EH (cell line): ENCODE data around the gene HHLA2.
A peak's percentile ranks its signal among the peaks of the same experiment; 100 is the strongest.

Source experiments
- DNase-seq: peaks from one replicate; pipeline ENCODE4 v3.0.0-alpha.2; 2015; ENCODE audit warnings: low read depth

The HHLA2 gene

DNA sequence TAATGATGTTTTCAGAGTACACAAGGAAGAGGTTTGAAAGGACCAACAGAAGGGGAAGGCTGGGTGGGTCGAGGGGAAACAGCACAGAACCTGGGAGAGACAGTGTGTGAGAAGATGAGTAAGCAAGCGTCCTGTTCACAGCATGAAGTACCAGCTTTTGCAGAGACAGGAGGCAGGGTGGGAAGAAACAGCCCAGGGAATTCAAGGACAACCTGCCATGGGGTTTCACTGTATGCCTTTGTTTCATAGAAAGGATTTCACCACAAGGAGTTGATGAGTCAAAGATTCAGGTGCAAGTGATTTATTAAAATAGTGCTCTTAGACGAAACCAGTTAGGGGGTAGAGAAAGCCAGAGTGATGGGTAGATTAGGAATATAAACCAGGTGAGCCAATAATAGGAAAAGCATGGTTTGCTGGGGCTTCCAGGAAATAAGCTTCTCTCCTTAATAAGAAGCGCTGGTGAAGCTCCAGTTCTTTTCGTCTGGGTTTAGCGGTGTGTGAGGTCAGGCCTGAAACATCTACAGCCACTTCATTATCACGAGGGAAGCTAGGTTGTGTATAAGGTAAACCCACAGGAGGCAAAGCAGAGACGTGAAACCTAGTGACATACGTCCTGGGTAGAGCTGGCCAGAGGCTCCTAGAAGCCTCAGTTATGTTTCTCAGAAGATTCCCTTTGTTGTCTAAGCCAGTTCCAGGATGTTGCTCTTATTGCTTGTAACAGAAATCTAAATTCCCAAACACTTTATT lies 3.9 kb downstream of the HHLA2 start:
- DNase-seq = no peak

DNA sequence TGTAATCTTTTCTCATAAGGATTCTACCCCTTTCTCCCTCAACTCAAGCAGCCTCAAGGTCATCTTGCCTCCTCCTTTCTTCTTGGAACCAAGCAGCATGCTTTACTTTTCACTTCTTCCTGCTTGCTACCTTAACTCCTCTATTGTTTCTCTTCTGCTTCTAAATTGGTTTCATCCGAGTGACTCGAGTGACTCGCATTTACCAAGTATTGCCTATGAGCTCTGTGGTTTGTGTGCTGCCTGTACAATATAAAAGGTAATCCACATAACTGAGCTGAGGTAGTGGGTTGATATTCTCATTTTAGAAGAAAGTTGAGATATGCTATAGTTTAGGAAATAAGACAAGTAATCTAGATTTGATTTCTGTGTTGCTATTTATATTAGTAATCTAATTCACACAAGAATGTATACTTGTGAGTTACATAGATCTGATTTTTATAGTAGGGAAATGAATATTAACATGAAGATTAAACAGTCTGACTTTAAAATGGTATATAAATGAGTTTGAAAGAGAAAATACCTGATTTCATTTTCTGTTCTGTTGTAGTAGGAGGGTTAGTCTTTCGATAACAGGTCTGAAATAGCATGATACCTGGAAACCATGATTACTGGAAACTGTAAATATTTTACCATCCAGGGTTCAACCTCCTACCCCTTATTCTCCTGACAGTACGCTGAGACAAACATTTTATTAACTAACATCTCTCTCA lies 5.5 kb downstream of the HHLA2 start:
- DNase-seq = no peak

DNA sequence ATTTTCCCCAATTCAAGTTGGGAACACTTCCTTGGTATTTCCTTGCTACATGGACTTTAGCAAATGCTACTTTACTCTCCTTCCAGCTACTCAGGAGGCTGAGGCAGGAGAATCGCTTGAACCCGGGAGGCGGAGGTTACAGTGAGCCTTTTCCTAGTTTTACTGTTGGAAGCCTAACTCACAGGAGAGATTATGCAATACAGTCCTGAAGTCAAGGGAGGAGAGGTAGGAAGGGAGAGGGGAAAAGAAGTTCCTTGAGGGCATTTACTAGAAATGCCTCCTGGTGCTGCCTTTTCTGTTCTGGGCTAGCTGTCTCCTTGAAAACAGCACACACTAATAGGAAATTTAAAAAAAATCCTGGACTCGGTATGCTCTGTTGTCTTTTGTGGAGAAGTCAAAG lies 6.2 kb downstream of the HHLA2 start:
- DNase-seq = no peak

DNA sequence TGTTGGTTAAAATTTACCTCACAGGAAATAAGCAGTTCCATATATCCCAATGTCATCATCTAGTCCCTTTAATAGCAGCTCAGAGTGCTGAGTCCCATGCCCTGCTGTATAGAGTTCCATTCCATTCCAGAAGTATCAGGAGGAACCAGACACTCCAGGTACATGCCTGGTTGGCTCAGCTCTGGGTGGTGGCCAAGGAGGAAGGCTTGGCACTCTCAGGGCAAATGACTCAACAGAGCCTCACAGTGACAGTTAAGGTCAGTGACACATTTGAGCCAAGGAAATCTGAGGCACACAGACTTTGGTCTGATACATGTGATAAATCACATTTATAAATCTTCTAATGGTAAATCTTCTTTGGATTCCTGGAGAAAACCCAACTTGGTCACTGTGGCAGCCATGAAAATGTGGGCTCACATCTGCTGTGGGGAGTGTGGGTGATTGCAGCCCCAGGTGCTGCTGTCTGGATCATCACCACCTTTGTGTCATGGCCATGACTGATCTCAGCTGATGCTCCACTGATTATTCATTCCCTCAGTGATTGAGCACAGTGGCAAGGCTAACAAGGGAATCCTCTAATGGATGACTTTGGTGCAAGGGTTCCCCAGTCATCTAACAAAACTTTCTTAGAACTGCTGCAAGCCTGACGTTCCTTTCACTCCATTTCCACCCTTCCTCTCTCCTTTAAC lies 9.3 kb downstream of the HHLA2 start:
- DNase-seq = no peak

DNA sequence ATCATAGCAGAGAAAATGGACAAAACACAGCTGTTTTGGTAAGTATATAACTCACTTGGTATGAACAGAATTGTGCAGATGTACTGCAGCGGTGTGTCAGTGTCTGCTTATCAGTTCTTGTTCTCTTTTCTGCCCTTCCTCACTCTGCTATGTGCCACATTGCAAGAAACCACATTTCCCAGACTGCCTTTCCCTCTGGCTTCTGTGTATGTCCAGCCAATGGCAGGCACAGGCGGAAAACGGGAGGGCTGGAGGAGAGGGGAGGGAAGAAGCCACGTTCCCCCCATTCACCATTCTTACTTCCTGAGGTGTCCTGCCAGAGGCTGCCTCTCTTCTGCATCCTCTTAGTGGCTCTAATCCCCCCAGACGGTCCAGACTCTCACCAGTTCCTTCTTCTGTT lies 15.4 kb downstream of the HHLA2 start:
- no peak for DNase-seq

DNA sequence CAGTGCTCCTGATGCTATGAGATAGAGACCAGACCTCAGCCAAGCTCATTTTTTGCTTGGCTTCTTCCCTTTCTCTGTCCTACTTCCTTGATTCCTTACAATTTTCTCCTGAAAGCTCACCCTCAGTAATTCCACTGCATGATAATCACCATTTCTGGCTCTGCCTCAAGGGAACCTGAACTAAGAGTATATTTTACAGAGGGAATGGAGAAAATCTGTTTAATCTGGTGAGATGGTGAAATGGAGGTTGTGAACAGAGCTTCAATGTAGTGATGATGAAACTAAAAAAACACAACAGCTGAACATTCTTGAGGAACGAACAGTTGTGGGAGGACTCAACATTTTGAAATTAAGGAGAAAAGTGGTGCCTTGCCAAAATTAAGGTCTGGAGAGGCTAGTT lies 16.3 kb downstream of the HHLA2 start:
- peak; percentile 53 for DNase-seq

DNA sequence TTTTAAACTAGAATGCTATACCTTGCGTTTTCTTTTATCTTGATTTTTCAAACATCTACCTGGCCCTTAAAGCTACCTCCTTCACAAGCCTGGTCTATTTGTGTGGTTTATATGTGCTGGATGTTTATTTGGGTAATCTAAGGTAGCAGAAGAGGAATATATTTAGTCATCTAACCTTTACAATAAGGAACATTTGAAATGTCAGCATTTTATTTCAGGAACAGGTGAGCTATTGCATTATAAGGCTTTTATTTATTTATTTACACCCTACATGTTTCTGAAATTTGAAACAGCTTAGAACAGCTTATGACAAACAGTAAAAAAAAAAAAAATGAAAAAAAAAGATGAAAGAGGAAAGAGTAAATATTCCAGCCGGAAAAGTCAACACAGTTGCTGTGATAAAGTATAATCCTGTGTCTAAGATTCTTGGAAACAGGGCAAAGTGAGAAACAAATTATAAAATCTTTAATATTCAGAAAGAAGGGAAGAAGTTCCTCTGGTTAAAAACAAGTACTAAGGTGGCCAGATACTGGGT lies 19.5 kb downstream of the HHLA2 start:
- no peak for DNase-seq

DNA sequence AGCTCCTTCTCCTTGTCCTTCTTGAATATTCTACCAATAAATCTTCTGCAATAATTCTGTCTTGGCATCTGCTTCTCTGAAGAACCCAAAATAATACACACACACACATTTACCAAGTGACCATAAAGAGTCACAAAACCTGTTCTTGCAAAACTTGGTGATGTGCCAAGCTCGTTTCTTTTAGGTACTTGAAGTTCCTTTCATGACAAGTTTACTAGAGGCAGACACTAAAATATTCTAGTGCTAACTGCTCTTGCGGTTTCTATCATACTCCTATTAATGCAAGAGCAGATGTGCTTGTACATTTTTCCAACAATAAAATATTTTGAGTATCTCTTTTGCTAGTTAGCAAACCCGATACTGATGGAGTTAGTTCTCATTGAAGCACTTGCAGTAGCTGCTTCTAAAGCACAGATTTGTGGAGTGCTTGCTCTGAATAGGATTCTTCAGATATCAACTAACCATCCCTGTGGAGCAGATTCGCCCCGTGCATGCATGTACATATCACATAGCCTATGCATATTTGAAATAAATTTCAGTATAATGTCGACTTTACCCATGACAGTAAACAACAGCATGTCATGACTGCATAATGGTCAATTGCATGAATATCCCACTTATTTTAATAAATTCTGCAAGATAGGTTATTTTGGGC lies 23.2 kb downstream of the HHLA2 start:
- no peak for DNase-seq

DNA sequence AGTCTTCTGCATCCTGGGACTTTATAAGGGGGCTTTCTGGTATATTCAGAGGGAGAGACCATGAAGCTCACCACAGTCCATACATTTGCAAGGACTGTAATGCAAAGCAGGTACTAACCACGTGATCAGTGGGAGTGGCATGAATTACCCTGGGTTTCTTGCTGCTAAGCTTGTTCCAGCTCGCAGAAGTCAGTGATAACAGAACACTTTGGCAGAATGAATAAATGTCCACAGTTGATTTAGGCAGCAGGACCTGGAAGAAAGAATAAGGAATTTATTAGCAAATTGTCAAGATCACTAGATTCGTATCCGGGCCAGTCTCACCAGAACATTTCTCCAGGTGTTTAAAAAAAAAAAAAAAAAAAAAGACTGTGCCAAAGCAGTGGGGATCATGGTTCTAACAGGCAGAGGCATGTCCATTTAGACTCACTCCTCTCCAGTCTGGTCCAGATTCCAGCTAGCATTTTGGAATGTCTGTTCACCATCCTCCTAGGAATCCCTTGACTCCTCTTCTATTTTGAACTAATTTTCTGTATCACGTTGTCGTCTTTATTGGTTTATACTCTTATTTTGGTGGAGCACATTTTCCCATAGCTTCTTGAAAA lies 24.5 kb downstream of the HHLA2 start:
- no peak for DNase-seq

DNA sequence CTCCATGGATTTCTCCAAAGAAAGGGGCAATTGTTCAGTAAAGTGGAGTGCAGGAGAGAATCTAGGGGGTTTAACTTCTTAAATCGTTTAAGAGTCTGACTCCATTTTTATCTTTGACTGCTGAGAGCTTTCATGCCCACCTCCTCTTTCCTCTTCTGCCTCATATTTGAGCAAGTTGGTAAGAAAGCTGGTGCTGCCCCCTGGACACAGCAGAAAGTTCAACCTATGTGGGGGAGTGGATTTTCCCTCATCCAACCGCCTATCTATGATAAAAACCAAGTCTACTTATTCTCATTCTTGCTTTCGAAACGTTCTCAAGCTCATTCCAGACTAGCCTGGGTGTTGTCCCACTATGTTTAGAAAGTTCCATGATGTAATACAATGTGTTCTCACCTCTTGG lies 26.0 kb downstream of the HHLA2 start:
- no peak for DNase-seq

DNA sequence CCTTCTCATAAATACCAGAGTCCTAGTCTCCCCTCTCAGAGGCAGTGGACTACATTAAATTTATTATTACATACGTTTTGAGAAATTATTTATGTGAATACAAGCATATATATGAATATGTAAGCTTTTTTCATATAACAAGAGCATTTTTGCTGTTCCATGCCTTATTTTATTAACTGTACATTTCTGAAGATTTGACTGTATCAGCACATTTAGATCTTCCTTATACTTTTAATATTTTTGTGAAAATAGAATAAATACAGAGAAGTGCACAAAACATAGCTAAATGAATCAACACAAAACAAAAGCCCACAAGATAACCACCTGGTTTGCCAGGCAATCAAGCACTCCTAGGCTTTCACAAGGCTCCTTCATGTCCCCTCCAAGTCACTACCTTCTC lies 27.8 kb downstream of the HHLA2 start:
- DNase-seq = no peak

DNA sequence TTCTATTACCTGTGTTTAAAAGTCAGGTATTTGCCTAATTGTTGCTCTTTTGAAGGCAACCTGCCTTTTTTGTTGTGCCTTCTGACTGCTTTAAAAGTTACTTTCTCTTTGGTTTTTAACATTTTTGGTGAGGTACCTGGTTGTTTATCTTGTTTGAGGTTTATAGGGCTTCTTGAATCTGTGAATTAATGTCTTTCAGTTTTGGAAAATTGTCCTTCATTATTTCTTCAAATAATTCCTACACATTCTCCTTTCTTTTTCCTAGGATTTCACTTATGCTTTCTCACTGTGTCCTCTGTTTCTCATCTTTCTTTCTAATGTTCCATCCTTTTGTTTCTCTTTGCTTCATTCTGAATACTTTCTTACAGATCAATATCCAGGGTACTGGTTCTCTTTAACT lies 30.8 kb downstream of the HHLA2 start:
- DNase-seq = no peak

DNA sequence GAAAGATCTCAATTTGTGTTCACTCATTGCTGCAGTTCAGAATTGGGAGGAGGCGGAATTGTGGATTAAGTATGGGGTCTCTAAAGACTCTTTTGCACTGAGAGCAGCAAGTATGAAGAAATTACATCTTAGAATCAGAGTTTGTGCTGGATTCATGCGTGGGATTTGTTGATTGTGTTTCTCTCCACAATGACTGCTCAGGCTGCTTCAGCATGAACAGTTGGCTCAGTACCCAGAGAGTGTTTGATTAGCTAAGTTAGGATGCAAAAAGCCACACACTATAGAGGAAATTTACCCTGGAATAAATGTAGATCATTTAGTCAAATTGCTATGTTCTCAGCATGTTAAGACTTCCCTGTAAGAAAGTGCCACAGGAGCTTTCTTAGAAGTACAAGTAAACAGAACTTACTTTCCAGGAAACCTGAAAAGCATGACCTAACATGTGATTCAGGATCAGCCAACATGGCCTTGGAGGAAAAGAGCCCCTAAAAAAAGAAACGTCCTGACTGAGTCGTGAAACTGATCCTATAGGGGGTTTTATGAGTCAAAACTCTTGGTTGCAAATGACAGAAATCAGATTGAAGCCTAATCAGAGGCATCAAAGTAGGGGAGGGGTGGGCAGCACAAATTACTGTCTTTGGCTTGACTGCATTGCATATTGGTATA lies 32.6 kb downstream of the HHLA2 start:
- no peak for DNase-seq

DNA sequence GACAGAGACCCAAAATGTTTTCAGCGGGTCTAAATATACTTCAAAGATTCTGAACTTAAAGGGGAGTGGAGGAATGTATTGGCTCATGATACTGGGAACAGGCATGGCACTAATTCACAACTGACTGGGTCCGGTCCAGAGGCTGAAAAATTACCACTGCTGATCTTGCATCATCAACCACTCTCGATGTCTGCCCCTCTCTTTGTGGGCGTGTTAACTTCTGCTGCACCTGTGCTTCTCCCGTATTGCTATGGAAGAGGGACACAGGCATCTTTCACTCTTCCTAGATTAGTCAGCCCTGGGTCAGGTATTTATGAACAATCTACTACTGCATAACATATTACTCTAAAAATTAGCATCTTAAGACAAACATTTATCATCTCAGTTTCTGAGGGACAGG lies 33.2 kb downstream of the HHLA2 start:
- no peak for DNase-seq

DNA sequence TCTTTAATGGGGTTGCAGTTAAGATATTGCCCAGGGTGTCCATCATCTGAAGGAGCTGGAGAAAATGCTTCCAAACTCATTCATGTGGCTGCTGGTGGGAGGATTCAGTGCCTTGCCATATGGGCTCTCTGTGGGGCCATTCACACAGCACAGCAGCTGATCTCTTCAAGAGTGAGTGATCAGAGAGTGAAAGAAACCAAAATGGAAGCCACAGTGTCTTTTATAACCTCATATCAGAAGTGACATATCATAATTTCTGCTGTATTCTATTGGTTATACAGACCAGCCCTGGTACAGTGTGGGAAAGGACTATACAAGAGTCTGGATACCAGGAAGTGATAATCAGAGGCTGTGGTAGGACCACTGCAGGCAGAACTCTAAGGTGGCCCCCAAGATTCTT lies 33.6 kb downstream of the HHLA2 start:
- DNase-seq = no peak

DNA sequence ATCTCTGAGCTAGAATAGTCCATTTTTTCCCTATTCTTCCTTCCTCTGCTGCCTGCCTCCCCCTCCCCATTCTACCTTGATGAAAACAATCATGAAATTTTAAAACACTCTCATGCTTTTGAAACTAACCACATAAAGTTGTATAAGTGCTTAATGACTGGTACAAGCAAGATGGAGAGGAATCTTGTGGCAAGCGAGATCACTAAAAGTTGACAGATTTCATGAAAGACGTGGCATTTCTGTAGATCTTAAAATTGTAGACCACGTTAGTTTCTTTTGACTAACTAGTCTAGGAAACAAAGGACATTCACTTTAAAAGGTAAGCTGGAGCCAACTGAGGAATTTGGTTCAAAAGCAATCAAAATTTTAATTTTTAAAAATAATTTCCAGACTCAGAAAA lies 35.4 kb downstream of the HHLA2 start:
- DNase-seq = no peak

DNA sequence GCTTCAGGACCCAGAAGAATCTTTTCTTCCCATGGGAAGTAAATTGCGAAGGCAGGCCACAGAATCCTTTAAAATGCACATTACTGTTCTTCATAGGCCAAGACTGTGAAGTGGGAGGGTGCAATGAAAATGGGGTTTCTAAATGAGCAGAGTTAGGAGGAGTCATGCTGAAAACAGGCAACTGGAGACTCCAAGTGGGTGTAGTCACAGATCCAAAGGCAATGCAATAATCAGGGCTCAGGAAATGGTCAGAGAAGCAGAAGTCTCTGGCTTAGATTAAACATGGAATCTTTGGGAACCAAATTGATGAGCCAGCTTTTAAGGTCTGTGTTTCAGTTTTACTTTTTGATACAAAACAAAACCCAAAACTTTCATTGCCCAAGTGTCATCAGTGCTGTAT lies 37.6 kb downstream of the HHLA2 start:
- DNase-seq = no peak

DNA sequence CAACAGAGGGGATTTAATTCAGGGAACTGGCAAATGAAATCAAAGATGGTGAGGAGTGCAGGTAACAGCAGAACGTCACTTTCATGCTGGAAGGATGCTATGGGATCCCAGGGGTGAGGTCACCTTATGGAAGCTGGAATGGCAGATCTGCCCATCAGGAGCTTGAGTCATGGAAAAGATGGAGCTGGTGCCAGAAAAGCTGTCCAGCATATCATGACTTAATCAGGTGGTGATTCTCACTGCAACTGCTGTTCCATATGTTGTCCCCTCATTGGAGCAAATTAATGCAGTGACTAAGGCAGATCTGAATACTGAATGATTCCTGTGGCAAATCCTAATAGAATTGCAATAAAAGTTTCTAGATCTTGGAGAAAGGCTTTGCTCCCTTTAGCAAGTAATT lies 38.4 kb downstream of the HHLA2 start:
- no peak for DNase-seq

DNA sequence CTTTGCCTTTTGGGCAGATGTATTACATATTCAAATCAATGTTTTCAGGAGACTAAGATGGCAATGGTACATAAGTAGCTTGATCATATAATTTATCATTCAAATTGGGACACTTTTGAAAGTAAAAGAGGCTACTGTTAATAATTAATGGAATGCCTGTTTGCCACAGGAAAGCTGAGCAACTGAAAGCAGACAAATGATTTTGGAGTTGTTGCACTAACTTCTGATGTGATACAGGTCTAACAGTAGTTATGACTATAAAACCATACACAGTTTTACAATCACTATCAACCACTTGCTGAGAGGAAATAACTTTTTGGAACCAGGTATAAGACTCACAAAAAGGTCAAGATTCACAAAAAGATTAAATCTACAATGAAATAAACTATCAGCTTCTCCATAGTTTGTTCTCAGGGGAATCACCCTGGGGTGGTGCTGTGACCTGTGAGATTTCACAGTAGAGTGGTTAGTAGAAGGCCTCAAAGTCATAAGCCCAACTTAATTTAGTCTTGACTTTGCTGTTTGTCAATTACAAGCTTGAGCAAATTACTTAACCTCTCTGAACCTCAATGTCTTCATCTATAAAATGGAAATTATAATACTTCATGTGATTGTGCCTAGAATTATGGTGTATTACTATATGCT lies 42.7 kb downstream of the HHLA2 start:
- no peak for DNase-seq

DNA sequence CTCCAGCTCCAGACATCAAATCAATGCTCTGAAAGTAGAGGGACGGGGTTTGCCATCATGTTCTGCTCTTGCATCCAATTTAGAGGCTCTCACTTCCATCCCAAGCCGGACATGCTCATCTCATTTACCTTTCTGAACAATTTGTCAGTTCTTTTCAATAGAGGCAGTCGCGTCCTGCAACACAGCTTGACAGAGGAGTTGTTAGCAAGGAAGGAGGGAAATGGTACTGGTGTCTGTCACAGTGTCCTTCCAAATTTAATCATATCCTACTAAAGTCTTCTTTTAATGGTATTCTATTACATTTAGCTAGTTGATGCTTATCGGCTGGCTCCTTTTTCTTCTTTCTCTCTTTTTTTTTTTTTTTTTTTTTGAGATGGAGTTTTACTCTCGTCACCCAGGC lies 45.6 kb downstream of the HHLA2 start:
- no peak for DNase-seq

DNA sequence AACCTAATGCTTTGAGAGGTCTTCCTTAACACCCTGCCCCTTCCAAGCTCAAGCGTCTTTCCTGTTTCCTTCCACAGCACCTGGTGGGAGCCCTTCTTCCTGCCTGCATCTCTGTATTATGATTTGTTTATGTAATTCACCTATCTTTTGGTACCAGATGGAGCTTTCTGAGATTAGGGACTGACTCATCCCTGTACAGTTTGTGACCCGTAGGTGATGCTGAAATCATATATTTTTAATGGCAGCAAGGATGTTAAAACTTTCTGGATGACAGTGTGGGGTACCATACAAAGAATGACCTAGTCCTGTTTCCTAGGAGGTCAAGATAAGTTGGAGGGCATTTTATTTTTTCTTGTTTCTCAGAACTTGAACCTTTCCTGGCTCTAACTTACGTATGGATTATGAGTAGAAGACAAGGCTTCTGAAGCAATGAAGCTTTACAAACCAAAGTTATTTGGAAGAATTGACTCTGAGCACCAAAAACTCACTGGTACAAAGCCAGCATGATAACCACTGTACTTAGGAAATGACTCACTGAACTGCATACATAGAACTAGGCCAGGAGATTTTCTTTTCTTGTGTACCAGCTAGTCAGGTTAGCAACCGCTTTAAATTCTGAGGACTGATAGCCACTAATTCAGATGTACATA lies 46.6 kb downstream of the HHLA2 start:
- DNase-seq = no peak
